GM18511 (cell line): ENCODE measurements around the gene CCDC85C.

Experiments
- ATAC-seq: cut with Tn5 transposase; IDR thresholded peaks from one replicate; pipeline ENCODE4 v1.9.1; 2021; ENCODE audit warnings: mild to moderate bottlenecking, moderate library complexity; ENCODE audit not compliant: unreplicated experiment

CCDC85C gene

DNA sequence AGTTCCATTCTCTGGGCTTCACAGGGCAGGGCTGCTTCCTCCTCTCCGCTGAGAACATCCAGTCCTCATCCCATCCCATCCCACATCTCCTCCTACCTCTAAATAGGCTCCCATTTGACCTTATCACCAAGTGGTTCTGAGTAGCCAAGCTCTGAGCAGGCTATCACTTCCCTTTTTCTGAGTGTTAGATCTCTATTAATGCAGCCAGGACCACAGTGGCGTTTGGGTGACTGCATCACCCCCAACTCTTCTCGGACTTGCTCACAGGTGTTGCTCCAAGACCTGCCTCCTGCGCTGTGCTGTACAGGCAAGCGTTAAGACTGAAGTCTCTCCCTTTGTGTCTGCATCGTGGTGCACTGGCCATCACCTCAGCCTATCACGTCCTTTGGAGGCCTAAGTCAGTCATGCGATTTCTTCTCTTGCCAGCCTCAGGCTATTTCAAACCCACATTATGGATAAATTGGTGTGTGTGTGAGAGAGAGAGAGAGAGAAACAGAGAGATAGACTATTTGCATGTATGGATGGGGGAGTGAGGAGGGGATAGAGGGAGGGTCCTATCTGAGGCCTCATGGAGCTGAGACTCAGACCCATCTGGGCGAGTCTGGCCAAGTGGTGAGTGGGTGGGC lies 28.5 kb upstream of the CCDC85C start:
- ATAC-seq = no peak

DNA sequence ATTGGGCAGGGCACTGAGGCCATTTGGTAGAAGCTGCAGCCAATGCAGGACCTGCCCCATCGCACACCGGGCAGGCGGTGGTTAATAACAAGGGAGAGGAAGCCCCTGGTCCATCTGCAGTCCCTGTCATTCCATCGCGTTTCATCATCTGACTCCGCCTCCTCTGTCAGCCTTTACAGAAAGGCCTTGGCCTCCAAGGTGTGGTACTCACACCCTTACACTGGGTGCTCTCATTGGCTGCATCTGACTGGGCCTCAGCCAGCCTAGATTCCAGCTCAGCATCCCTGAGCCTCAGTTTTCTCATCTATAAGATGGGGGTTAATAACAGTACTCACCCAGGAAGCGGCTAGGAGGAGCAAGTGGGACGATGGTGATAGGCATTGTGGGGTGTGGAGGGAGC lies 26.2 kb upstream of the CCDC85C start:
- ATAC-seq = no peak

DNA sequence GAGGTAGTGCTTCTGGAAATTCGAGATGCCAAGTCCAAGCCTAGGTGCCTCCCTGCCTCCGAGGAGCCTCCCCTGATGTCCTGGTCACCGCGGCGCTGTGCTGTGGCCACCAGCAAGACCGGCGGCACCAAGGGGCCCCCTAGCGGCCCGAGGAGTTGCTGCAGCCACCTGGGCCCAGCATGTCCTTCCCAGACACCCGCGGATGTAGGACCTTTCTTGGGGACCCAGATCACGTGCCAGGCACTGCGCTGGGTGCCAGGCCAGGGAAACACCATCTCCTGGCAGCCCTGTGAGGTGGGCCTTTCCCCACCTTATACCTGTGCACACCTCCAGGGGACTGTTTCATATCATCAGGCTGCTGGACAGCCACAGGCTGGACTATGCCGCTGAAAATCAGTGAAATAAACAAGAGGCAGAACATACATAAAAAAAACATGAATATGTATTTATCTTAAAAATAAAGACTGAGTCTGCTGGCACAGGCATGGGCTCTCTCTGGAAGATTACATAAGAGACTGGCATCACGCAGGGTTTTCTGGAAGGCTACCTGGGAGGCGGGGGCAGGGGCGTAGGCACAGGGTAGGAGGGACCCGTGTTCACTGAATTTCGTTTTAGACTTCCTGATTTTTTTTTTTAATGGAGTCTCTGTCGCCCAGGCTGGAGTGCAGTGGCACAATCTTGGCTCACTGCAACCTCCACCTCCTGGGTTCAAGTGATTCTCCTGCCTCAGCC lies 25.0 kb upstream of the CCDC85C start:
- peak; percentile 77 for ATAC-seq

DNA sequence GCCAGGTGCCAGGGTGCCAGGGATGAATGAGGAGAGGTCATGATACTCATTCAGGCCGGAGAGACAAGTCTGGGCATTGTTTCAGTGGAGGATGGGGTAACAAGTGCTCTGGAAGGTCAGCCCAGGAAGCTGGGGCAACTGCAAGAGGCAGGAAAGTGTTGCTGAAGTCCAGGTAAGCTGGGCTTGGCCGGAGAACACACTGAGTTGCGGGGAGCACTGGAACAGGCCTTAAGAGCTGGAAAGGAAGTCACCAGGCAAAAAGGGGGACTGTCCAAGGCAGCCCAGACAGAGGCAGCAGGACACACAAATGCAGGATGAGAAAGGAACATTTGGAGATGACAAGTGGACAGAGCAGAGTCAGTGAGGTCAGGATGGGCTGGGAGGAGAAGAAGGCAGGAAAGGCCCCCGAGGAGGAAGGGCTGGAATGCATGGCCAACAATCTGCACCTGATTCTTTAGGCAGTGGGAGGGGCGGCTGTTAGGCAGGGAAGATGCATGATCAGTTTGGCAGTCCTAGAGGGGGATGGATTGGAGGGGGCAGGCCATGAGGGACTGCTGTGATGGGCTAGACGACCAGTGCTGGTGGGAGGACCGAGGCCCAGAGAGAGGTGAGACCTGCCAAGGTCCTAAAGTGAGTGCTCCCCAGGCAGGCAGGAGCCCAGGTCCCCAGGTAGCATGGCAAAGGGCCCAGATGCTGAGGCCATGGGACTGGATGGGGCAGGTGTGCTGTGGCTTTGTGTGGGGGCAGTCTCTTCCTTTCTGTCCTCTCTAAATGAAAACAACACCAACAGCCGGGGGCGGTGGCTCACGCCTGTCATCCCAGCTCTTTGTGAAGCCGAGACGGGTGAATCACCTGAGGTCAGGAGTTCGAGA lies 23.7 kb upstream of the CCDC85C start:
- no peak for ATAC-seq

DNA sequence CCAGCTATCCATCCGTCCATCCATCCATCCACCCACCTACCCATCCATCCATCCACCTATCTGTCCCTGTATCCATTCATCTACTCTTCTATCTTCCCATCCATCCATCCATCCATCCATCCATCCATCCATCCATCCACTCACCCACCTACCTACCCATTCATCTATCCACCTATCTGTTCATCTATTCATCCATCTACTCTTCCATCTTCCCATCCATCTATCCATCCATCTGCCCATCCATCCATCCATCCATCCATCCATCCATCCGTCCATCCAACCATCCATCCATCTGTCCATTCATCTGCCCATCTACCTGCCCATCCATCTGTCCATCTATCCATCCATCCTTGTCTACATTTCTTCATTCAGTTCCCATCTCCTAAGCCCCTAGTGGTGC lies 23.1 kb upstream of the CCDC85C start:
- ATAC-seq = no peak

GRCh38 chr14:99626041-99626648 lies 22.1 kb upstream of the CCDC85C start:
- peak; percentile 40 for ATAC-seq

- no peak for ATAC-seq
These were observed 21.5 kb upstream of the CCDC85C start for GRCh38 chr14:99625476-99625875.

GRCh38 chr14:99624971-99625370 lies 21.0 kb upstream of the CCDC85C start:
- no peak for ATAC-seq

DNA sequence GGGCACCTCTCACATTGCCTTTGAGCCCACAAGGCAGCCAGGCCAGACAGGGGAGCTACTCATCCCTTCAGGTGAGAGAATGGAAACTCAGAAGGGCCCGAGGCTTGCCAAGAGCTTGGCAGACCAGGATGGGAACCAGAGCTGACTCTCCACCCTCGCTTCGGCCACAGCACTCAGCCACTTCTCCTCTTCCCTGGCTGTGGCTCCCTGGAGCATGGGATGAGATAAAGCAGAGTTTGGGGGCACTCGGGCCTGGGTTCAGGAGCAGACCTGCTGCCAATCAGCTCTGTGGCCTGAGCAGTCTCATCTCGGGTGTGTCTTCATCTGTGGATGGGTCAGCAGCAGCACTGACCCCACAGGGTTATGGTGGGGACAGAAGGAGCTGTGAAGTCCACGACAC lies 20.0 kb upstream of the CCDC85C start:
- no peak for ATAC-seq

DNA sequence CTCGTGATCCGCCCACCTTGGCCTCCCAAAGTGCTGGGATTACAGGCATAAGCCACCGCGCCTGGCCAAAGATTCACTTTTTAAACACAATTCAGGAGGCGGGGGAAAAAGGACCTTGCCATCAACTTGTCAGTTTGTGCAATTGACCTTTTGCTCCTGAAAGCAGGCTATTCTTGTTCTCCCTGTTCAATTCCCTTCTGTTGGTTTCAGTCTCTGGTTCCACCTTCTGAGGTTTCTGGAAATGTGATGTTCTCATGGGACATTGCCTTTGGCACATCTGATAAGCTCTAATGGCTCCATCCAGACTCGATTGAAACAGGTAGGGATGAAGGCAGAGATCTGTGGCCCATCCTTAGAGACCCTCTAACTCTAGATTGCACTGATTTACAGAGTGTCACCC lies 17.9 kb upstream of the CCDC85C start:
- no peak for ATAC-seq

DNA sequence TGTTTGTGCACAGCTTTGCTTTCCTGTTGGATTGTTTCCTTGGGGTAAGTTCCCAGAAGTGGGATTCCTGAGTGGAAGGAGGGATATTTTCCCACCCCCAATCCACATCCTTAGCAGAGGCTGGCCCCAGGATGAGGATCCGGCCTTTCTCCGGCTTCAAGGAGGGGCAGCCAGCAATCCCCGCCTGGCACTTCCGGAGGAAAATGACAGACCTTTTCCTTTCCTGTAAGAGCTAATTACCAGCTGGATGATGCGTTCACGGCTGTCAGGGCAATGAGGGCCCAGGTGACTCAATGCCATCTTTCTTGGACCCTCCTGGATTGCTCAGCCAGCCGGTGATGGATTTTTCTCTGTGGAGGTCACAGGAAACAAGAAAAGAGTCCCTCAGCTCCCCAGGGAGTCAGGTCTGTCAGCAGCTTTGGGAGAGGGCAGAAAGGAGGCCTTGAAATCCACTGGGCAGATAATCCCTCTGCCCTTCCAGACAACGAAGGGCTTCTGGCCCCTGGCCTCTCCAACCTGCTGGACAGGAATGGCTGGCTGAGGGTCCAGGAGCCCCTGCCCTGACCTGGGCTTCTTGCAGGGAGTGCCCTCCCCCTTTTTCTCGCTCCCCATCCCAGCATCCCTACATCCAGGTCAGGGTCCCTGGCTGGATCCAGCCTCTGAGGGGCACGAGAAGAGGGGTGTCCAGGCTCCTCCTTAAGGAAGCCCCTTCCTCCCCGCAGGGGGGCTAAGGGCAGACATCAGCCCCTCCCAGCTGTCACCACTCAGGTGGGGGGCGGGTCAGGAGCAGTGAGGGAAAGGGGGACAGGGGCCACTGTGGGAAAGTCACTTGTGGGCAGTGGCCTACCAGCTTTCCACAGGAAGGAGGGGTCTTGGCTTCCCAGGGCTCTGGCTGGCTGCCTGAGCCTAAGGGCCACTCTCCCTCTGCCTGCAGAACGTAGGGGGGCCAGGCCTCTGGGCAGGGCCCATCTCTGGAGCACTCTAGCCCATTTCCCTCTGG lies 16.1 kb upstream of the CCDC85C start:
- ATAC-seq = no peak

DNA sequence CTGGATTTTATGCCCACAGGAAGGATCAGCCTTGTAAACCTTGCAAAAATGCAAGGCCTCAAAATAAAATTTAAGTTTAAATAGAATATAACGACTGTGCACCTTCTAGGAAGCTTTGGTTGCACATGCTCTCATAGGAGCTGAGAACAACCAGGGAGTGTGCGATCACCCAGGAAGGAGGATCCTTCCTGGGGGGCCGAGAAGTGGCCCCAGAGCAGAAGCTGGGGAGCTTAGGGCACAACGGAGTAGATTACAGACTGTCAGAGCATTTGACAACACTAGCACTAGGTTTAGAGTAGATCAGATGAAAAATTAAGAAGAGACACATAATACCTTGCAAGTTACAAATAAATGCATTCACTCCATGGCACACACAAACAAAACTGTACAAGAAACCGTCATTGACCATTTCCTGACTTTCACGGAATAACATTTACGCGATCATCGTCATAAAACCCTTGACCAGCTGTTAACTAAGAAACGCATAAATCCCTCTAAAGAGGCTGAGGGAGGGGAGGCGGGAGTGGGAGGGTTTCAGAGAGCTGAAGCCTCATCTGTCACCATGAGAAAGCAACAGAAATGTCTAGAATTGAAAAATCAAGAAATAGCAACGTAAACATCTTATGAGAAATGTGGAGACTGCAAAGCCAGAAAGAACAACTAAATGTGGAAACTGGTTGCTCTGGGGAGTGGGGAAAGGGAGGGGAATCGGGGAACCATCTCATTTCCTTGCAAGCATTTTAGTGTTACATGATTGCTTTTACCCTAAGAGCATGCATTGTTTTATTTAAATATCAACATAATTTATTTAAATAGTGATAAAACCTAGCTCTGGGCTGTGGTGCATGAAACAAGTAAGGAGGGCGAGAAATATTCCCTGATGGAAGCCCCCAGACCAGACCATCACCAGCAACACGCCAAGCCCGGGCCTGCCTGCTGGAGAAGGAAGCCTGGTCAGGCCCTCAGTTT lies 13.1 kb upstream of the CCDC85C start:
- no peak for ATAC-seq

- ATAC-seq = no peak
These were observed 11.6 kb upstream of the CCDC85C start for GRCh38 chr14:99615497-99616157.

GRCh38 chr14:99612738-99613330 lies 8.8 kb upstream of the CCDC85C start:
- ATAC-seq = no peak

- no peak for ATAC-seq
These were observed 8.2 kb upstream of the CCDC85C start for GRCh38 chr14:99612071-99612737.

DNA sequence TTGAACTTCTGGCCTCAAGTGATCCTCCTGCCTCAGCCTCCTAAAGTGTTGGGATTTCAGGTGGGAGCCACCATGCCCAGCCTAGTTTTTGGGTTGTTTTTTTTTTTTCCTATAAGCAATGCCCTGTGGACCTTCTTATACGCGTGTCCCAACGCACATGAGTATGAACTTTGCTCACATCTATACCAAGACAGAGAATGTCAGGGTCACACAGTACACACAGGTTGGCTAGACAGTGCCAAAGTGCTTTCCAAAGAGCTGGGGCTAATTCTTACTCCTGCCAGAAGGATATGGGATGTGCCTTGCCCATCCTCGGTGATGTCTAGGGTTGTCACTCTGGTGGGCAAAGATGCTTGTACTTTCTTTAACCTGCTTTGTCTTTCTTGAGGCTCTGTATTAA lies 7.6 kb upstream of the CCDC85C start:
- ATAC-seq = no peak
